Esophagus squamous epithelium (tissue), 5 donors: ENCODE results near the gene OBSCN. TPM values are rescaled to one million over a fixed set of nuclear protein-coding genes. Genes with fewer than 3 reads are reported as not detected.

ENCODE experiments used
- DNase-seq: peaks from one replicate; lab custom pipeline; 2025; lab: John Stamatoyannopoulos, UW
- H3K27ac ChIP-seq, 4 donors: fragments of 200-600 bp; sonication (generic); one replicate each; pipeline ENCODE4 v1.5.1; 2016 to 2019; ENCODE audit warnings: mild to moderate bottlenecking in 1 of 4
- H3K27me3 ChIP-seq, 4 donors: fragments of 200-600 bp; sonication (generic); 1 replicate in 3 of 4; 2 replicates in 1 of 4; pipeline versions ENCODE4 v1.5.1 to v1.6.0; 2017 to 2021; ENCODE audit warnings: antibody characterized with exemption in 1 of 4
- H3K36me3 ChIP-seq, 3 donors: fragments of 200-600 bp; sonication (generic); one replicate each; pipeline ENCODE4 v1.5.1; 2016 to 2019
- H3K4me1 ChIP-seq, 3 donors: fragments of 200-600 bp; sonication (generic); one replicate each; pipeline ENCODE4 v1.5.1; 2017 to 2019
- H3K4me3 ChIP-seq, 4 donors: fragments of 200-600 bp; sonication (generic); 1 replicate in 3 of 4; 2 replicates in 1 of 4; pipeline ENCODE4 v1.5.1; 2016 to 2019; ENCODE audit warnings: mild to moderate bottlenecking in 2 of 4, moderate library complexity in 1 of 4
- H3K9me3 ChIP-seq, 3 donors: fragments of 200-600 bp; sonication (generic); one replicate each; pipeline ENCODE4 v1.5.1; 2016 to 2019
- POLR2A ChIP-seq, 4 donors: fragments of 450-650 bp; IDR thresholded peaks; one replicate each; pipeline ENCODE4 v1.6.1; 2017; ENCODE audit warnings: antibody characterized with exemption in 4 of 4, mild to moderate bottlenecking in 4 of 4, moderate library complexity in 3 of 4
- WGBS, 2 donors: methylation state at CpG; one replicate each; pipeline ENCODE4 v1.1.5; 2018; 5-methylcytosine and 5-hydroxymethylcytosine counted together
- intact Hi-C: fragments of 100-400 bp; cut with DNase I; formaldehyde crosslinking; loops from one replicate; pipeline ENCODE4 v1.15.0; 2022
- total RNA-seq, 4 donors: library from RNA; depleted of rRNA; stranded (reverse); fragments of >200 nt; gene quantifications; one replicate each; pipeline ENCODE4 v1.1.0, GENCODE V29; 2016
- TF ChIP-seq, protein P1 (sequence below), 6 experiments: fragments of 450-650 bp in 4 of 6; fragments of 200-600 bp in 2 of 6; sonication (generic) in 2 of 6; IDR thresholded peaks; one replicate each; pipeline ENCODE4 v1.5.1; 2016 to 2019; ENCODE audit warnings: antibody characterized with exemption in 6 of 6, mild to moderate bottlenecking in 4 of 6, moderate library complexity in 4 of 6
- donor health status: DM: yes; HTN: yes; CAD: no.

The OBSCN gene
- total RNA-seq, 4 donors from 2014 or later = 4.0 to 53.2 (median 13.8) TPM

GRCh38 chr1:228259368-228259894 lies 51.6 kb downstream of the OBSCN start:
- DNase-seq = no peak
- TF ChIP-seq POLR2A (IDR thresholded peaks at IDR 0.05) = no peak
- TF ChIP-seq, protein P1, sequence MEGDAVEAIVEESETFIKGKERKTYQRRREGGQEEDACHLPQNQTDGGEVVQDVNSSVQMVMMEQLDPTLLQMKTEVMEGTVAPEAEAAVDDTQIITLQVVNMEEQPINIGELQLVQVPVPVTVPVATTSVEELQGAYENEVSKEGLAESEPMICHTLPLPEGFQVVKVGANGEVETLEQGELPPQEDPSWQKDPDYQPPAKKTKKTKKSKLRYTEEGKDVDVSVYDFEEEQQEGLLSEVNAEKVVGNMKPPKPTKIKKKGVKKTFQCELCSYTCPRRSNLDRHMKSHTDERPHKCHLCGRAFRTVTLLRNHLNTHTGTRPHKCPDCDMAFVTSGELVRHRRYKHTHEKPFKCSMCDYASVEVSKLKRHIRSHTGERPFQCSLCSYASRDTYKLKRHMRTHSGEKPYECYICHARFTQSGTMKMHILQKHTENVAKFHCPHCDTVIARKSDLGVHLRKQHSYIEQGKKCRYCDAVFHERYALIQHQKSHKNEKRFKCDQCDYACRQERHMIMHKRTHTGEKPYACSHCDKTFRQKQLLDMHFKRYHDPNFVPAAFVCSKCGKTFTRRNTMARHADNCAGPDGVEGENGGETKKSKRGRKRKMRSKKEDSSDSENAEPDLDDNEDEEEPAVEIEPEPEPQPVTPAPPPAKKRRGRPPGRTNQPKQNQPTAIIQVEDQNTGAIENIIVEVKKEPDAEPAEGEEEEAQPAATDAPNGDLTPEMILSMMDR (IDR thresholded peaks at IDR 0.05) = no peak
- Histone ChIP-seq H3K36me3 (peaks cover 0 to 67% (median 0%) of the 10 kb centered on the region in 3 donors), H3K9me3 (peaks cover 0 to 15% (median 11%) of the 10 kb centered on the region in 3 donors), H3K27me3 (no peaks in the 10 kb centered on the region), H3K4me1 (no peaks in the 10 kb centered on the region), H3K27ac (no peak overlapping the region), H3K4me3 (no peak overlapping the region)
- 85 to 95% methylated on average over 4 of the region's 9 CpGs for WGBS, 2 donors
- intact Hi-C loops = no loop called here

DNA sequence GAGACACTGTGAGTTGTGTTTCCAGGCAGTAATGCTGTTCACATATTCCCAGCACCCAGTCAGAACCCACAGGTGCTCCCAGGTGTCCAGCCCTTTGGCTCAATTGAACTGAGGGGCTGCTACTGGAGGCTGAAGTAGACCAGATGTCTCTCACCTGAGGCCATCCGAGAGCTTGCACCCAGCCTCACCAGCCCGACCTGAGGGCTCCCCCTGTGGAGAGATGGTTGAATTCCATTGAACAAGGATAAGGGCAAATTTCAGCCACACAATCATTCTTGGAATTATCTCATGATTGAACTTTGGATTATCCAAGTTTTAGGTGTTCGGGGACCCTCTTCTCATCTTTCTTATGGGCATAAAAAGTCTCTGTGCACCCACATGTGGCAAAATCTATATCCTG lies 52.1 kb downstream of the OBSCN start:
- H3K4me3 ChIP-seq = no peak overlapping the region
- no peaks in the 10 kb centered on the region for H3K27me3 ChIP-seq
- WGBS, 2 donors = 80 to 83% methylated on average over 3 of the region's 3 CpGs
- intact Hi-C loops = no loop called here
- H3K36me3 ChIP-seq = peaks cover 0 to 71% (median 0%) of the 10 kb centered on the region in 3 donors
- H3K4me1 ChIP-seq = no peaks in the 10 kb centered on the region
- no peak overlapping the region for H3K27ac ChIP-seq
- TF ChIP-seq, protein P1 (IDR thresholded peaks at IDR 0.05) = no peak
- TF ChIP-seq POLR2A (IDR thresholded peaks at IDR 0.05) = no peak
- peaks cover 0 to 15% (median 11%) of the 10 kb centered on the region in 3 donors for H3K9me3 ChIP-seq
- no peak for DNase-seq

DNA sequence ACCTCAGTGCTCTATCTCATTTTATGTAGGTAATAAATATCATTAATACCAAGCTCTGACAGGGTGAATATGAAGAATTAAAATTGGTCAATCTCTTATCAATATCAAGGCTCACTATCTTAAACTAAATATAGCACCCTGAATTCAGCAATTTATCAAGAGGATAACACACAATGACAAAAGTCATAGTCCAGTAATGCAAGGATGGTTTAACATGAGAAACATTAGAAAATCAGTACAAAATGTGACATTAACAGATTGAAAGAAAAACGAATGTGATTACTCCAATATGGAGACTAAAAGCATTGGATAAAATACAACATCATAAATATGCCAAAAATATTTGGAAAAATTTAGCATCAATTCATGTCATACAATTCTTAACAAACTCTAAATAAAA lies 53.9 kb downstream of the OBSCN start:
- no peaks in the 10 kb centered on the region for H3K27me3 ChIP-seq
- peaks cover 0 to 15% (median 11%) of the 10 kb centered on the region in 3 donors for H3K9me3 ChIP-seq
- H3K4me3 ChIP-seq = no peak overlapping the region
- peaks cover 0 to 60% (median 0%) of the 10 kb centered on the region in 3 donors for H3K36me3 ChIP-seq
- H3K4me1 ChIP-seq = no peaks in the 10 kb centered on the region
- intact Hi-C loops = no loop called here
- H3K27ac ChIP-seq = no peak overlapping the region
- TF ChIP-seq POLR2A (IDR thresholded peaks at IDR 0.05) = no peak
- TF ChIP-seq, protein P1 (IDR thresholded peaks at IDR 0.05) = no peak
- 68 to 81% methylated on average over 1 of the region's 1 CpG for WGBS, 2 donors
- DNase-seq = no peak

DNA sequence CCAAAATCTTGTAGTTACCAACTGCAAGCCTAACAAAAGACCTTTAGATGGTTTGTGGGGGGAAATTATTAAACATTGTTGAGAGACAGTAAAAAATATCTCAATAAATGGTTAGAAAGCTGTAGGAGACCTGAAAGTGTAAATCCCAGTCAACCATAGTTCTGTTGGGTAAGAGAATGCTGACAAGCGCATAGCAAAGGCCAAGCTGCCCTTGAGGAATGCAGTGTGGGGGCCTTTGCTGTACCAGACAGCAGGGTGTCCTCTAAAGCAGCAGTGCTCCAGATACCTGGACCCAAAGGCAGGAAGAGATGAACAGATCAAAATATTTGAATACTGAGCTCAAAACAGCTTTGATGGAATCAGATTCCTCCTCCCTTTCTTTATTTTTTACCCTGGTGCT lies 54.6 kb downstream of the OBSCN start:
- Histone ChIP-seq H3K9me3 (peaks cover 0 to 15% (median 11%) of the 10 kb centered on the region in 3 donors), H3K36me3 (peaks cover 0 to 57% (median 0%) of the 10 kb centered on the region in 3 donors), H3K4me3 (no peak overlapping the region), H3K27ac (no peak overlapping the region), H3K4me1 (no peaks in the 10 kb centered on the region), H3K27me3 (no peaks in the 10 kb centered on the region)
- intact Hi-C loops = no loop called here
- WGBS, 2 donors = 90 to 100% methylated on average over 1 of the region's 1 CpG
- no peak for TF ChIP-seq POLR2A (IDR thresholded peaks at IDR 0.05)
- DNase-seq = no peak

- intact Hi-C loops = no loop called here
- TF ChIP-seq, protein P1 (IDR thresholded peaks at IDR 0.05) = no peak
- TF ChIP-seq POLR2A (IDR thresholded peaks at IDR 0.05) = no peak
- H3K4me1 ChIP-seq = no peaks in the 10 kb centered on the region
- no peak for DNase-seq
- no peak overlapping the region for H3K4me3 ChIP-seq
- WGBS, 2 donors = 83 to 100% methylated on average over 4 to 5 of the region's 10 CpGs
- peaks cover 0 to 15% (median 11%) of the 10 kb centered on the region in 3 donors for H3K9me3 ChIP-seq
- no peaks in the 10 kb centered on the region for H3K27me3 ChIP-seq
- H3K27ac ChIP-seq = no peak overlapping the region
- peaks cover 0 to 58% (median 0%) of the 10 kb centered on the region in 3 donors for H3K36me3 ChIP-seq
Observed at GRCh38 chr1:228263636-228264035, 55.8 kb downstream of the OBSCN start.
